MM.1S (cell line): ENCODE measurements around the gene AZU1.
"Not testable (repeated sequence)": the region's sequence is repeated elsewhere in the genome, so short reads cannot be mapped to it uniquely, and the experiment has no call there.

Experiments
- DNase-seq: peaks from one replicate; pipeline ENCODE4 v3.0.0-alpha.2; 2015
- H2AFZ ChIP-seq: fragments of 300-600 bp; sonication (generic); 2 replicates; pipeline ENCODE4 v1.6.0; 2016; ENCODE audit warnings: antibody characterized with exemption, low read length
- H3F3A ChIP-seq: fragments of 300-600 bp; sonication (generic); 2 replicates; pipeline ENCODE4 v1.6.1; 2016; ENCODE audit warnings: mild to moderate bottlenecking, antibody characterized with exemption, low read length, moderate library complexity, mixed read lengths; ENCODE audit not compliant: insufficient read depth
- H3K27ac ChIP-seq: fragments of 300-600 bp; sonication (generic); 2 replicates; pipeline ENCODE4 v1.5.1; 2016; ENCODE audit warnings: mild to moderate bottlenecking, low read length
- H3K27me3 ChIP-seq: fragments of 300-600 bp; sonication (generic); replicated peaks from 2 replicates; pipeline ENCODE4 v1.6.0; 2016; ENCODE audit warnings: low read length; ENCODE audit not compliant: insufficient read depth
- H3K36me3 ChIP-seq: fragments of 300-600 bp; sonication (generic); replicated peaks from 2 replicates; pipeline ENCODE4 v1.6.1; 2016; ENCODE audit warnings: mild to moderate bottlenecking, low read length, mixed read lengths; ENCODE audit not compliant: insufficient read depth
- H3K4me1 ChIP-seq: fragments of 300-600 bp; sonication (generic); 2 replicates; pipeline ENCODE4 v1.6.1; 2016; ENCODE audit warnings: low read length, mixed read lengths
- H3K4me2 ChIP-seq: fragments of 300-600 bp; sonication (generic); 2 replicates; pipeline ENCODE4 v1.6.0; 2016; ENCODE audit warnings: low read depth, low read length
- H3K4me3 ChIP-seq: fragments of 300-600 bp; sonication (generic); 2 replicates; pipeline ENCODE4 v1.5.1; 2016; ENCODE audit warnings: low read length, mixed read lengths
- H3K79me2 ChIP-seq: fragments of 300-600 bp; sonication (generic); 2 replicates; pipeline ENCODE4 v1.6.1; 2016; ENCODE audit warnings: mixed run types, low read length, mixed read lengths
- H3K9ac ChIP-seq: fragments of 300-600 bp; sonication (generic); 2 replicates; pipeline ENCODE4 v1.6.1; 2016; ENCODE audit warnings: low read length, mixed read lengths
- H3K9me2 ChIP-seq: fragments of 300-600 bp; sonication (generic); replicated peaks from 2 replicates; pipeline ENCODE4 v1.6.1; 2016; ENCODE audit warnings: mild to moderate bottlenecking, low read length, mixed read lengths; ENCODE audit not compliant: insufficient read depth
- H3K9me3 ChIP-seq: fragments of 300-600 bp; sonication (generic); replicated peaks from 2 replicates; pipeline ENCODE4 v1.6.1; 2016; ENCODE audit warnings: mild to moderate bottlenecking, low read length, mixed read lengths; ENCODE audit not compliant: insufficient read depth
- H4K20me1 ChIP-seq: fragments of 300-600 bp; sonication (generic); 2 replicates; pipeline ENCODE4 v1.6.1; 2016; ENCODE audit warnings: mild to moderate bottlenecking, low read length, moderate library complexity, mixed read lengths; ENCODE audit not compliant: insufficient read depth
- CTCF ChIP-seq: fragments of 300-600 bp; sonication (generic); IDR thresholded peaks from 2 replicates; pipeline ENCODE4 v1.5.1; 2016; ENCODE audit warnings: antibody characterized with exemption, low read length, mixed read lengths
- EZH2 ChIP-seq: fragments of 300-600 bp; sonication (generic); optimal IDR thresholded peaks from 2 replicates; pipeline ENCODE3; 2017; ENCODE audit warnings: low read depth, mild to moderate bottlenecking, antibody characterized with exemption, low read length, mixed read lengths
- EZH2phosphoT487 ChIP-seq: fragments of 300-600 bp; sonication (generic); IDR thresholded peaks from 2 replicates; pipeline ENCODE4 v1.6.1; 2018; ENCODE audit warnings: antibody characterized with exemption, low read length

AZU1 gene

DNA sequence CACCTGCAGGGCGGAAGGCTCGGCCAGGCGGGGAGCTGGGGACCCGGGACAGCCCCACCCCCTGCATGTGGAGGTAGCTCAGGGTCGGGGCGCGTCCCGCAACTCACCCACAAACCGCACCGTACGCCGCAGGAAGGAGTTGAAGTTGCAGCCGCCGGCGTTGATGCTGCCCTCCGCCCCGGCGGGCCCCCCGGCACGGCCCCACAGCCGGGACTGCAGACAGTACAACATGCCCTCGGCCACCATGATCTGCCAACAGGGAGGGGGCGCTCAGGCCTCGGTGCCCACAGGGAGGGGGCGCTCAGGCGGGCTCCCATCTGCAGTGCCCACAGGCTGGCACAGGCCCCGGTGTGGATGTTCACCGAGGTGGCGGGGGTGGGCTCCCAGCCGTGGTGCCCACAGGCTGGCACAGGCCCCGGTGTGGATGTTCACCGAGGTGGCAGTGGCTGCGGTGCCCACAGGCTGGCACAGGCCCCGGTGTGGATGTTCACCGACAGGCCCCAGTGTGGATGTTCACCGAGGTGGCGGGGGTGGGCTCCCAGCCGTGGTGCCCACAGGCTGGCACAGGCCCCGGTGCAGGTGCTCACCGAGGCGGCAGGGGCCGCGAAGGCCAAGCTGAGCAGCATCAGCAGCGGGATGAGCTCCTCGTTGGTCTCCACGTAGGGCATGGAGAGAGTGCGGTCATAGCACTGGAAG lies 12.4 kb upstream of the AZU1 start:
- TF ChIP-seq CTCF: no peak
- no peak for TF ChIP-seq EZH2phosphoT487
- no peak for TF ChIP-seq EZH2
- H3K9ac ChIP-seq: no peak overlapping the region
- peaks cover 20% of the 10 kb centered on the region for H3K36me3 ChIP-seq
- H3K27me3 ChIP-seq: no peaks in the 10 kb centered on the region; the same call in 1 of the 2 replicates
- no peaks in the 10 kb centered on the region for H4K20me1 ChIP-seq
- peaks cover 7% of the 10 kb centered on the region for H3K79me2 ChIP-seq
- H3K9me2 ChIP-seq: no peaks in the 10 kb centered on the region
- H2AFZ ChIP-seq: no peak overlapping the region
- H3F3A ChIP-seq: peaks cover 20% of the 10 kb centered on the region
- no peaks in the 10 kb centered on the region for H3K9me3 ChIP-seq
- H3K4me1 ChIP-seq: no peaks in the 10 kb centered on the region
- no peak for DNase-seq
- no peak overlapping the region for H3K27ac ChIP-seq
- H3K4me2 ChIP-seq: no peak overlapping the region
- H3K4me3 ChIP-seq: no peak overlapping the region

DNA sequence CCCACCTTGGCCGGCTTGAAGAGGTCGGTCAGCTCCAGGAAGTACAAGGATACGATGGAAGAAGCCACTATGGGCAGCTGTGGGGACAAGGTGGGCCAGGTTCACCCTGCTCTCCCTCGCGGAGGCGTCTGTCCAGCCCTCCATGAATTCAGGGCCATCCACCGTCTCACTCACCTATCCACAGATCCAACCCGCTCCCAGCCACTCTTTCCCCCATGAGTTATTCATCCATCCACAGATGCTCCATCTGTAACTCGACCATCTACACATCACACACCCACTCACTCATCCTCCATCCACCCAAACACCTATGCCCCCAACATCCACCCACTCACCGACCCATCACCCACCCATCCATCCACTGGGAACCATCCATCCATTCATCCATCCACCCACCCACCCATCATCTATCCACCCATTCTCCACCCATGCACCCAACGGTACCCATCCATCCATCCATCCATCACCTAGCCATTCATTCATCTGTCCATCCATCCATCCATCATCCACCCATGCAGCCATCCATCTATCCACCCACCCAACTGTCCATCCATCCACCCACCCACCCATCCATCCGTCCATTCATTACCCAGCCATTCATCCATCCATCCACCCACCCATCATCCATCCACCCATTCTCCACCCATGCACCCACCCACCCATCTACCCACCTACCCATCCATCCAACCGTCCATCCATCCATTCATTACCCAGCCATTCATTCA lies 11.7 kb upstream of the AZU1 start:
- Histone ChIP-seq H2AFZ (no peak overlapping the region), H3K27ac (no peak overlapping the region), H3K9ac (no peak overlapping the region), H3K79me2 (no peaks in the 10 kb centered on the region), H3K9me3 (no peaks in the 10 kb centered on the region), H3K9me2 (no peaks in the 10 kb centered on the region), H3K27me3 (no peaks in the 10 kb centered on the region; the same call in 1 of the 2 replicates), H4K20me1 (no peaks in the 10 kb centered on the region), H3K4me1 (no peaks in the 10 kb centered on the region), H3K36me3 (peaks cover 13% of the 10 kb centered on the region), H3F3A (peaks cover 13% of the 10 kb centered on the region), H3K4me3 (no peak overlapping the region), H3K4me2 (no peak overlapping the region)
- DNase-seq: no peak
- TF ChIP-seq EZH2: no peak
- no peak for TF ChIP-seq EZH2phosphoT487
- no peak for TF ChIP-seq CTCF

GRCh38 chr19:816500-816857 lies 11.2 kb upstream of the AZU1 start:
- H3K27me3 ChIP-seq: no peaks in the 10 kb centered on the region; the same call in 1 of the 2 replicates
- H3K9ac ChIP-seq: no peak overlapping the region
- H3F3A ChIP-seq: peaks cover 7% of the 10 kb centered on the region
- no peaks in the 10 kb centered on the region for H4K20me1 ChIP-seq
- no peak for TF ChIP-seq EZH2
- TF ChIP-seq EZH2phosphoT487: no peak
- H3K4me1 ChIP-seq: no peaks in the 10 kb centered on the region
- H3K9me2 ChIP-seq: no peaks in the 10 kb centered on the region
- H3K36me3 ChIP-seq: peaks cover 8% of the 10 kb centered on the region
- H3K9me3 ChIP-seq: no peaks in the 10 kb centered on the region
- H3K27ac ChIP-seq: no peak overlapping the region
- H3K79me2 ChIP-seq: no peaks in the 10 kb centered on the region
- H3K4me2 ChIP-seq: no peak overlapping the region
- DNase-seq: no peak
- H2AFZ ChIP-seq: no peak overlapping the region
- no peak overlapping the region for H3K4me3 ChIP-seq

DNA sequence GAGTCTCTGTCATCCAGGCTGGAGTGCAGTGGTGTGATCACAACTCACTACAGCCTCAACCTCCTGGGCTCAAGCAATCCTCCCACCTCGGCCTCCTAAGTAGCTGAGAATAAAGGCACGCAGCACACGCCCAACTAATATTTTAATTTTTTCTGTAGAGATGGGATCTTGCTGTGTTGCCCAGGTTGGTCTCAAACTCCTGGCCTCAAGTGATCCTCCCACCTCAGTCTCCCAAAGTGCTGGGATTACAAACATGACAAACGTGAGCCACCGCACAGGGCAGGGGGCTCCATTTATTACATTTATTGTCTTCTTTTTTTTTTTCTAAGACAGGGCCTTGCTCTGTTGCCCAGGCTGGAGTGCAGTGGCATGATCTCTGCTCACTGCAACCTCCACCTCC lies 7.4 kb upstream of the AZU1 start:
- H3K4me3 ChIP-seq, H3K79me2 ChIP-seq, H3K27ac ChIP-seq, H3K9ac ChIP-seq, H3K36me3 ChIP-seq, H2AFZ ChIP-seq, H3F3A ChIP-seq, H4K20me1 ChIP-seq, H3K4me1 ChIP-seq, H3K9me2 ChIP-seq, DNase-seq, H3K4me2 ChIP-seq, H3K9me3 ChIP-seq: not testable (repeated sequence)
- H3K27me3 ChIP-seq: peaks cover 24% of the 10 kb centered on the region
